K562 (cell line): ENCODE measurements around the gene AHCYL1.

Source experiments
- CBX3 ChIP-seq, 2 experiments: IDR thresholded peaks; 1 replicate in 1 of 2; 2 replicates in 1 of 2; pipeline ENCODE4 v1.6.1; 2012; ENCODE audit warnings: inconsistent platforms in 2 of 2, low read length in 2 of 2, borderline replicate concordance in 1 of 2, control low read depth in 1 of 2
- HMGN3 ChIP-seq: IDR thresholded peaks from 2 replicates; pipeline ENCODE4 v1.6.1; 2011; ENCODE audit warnings: borderline replicate concordance, low read depth, mild to moderate bottlenecking, mixed read lengths, low read length; ENCODE audit not compliant: insufficient read length; ENCODE audit errors: extremely low read depth
- NCOA4 ChIP-seq: fragments of 450-650 bp; IDR thresholded peaks from 2 replicates; pipeline ENCODE4 v1.6.1; 2018; ENCODE audit warnings: mild to moderate bottlenecking; ENCODE audit not compliant: partially characterized antibody
- SIN3A ChIP-seq, 2 experiments: fragments of 150-350 bp in 1 of 2; IDR thresholded peaks; 2 replicates each; pipeline ENCODE4 v1.6.1; 2011 to 2016; ENCODE audit warnings: borderline replicate concordance in 2 of 2, low read depth in 2 of 2, low read length in 2 of 2, mild to moderate bottlenecking in 2 of 2, moderate library complexity in 2 of 2; ENCODE audit not compliant: control insufficient read depth in 1 of 2
- THRB ChIP-seq: fragments of 450-650 bp; formaldehyde crosslinking; conservative IDR thresholded peaks from 2 replicates; pipeline ENCODE4 v1.4.0; 2022; ENCODE audit warnings: mild to moderate bottlenecking, missing genetic modification characterization
- ZBTB11 ChIP-seq, 3 experiments: fragments of 200-800 bp in 1 of 3; fragments of 250-450 bp in 1 of 3; fragments of 450-650 bp in 1 of 3; sonication (Bioruptor Pico) in 1 of 3; sonication (Bioruptor generic) in 1 of 3; formaldehyde crosslinking in 1 of 3; IDR thresholded peaks; 2 replicates each; pipeline versions ENCODE4 v1.6.1 to v1.8.0; 2016 to 2022; ENCODE audit warnings: mild to moderate bottlenecking in 2 of 3, missing genetic modification characterization in 2 of 3, missing compliant biosample characterization in 1 of 3, moderate library complexity in 1 of 3
- TF ChIP-seq, protein P1 (sequence below), 2 experiments: fragments of 450-650 bp in 1 of 2; sonication (generic) in 1 of 2; formaldehyde crosslinking in 1 of 2; IDR thresholded peaks in 1 of 2; conservative IDR thresholded peaks in 1 of 2; 2 replicates each; pipeline versions ENCODE4 v1.6.1 to v1.8.1; 2016 to 2023; ENCODE audit warnings: mild to moderate bottlenecking in 2 of 2, moderate library complexity in 2 of 2, inconsistent platforms in 1 of 2, missing genetic modification reagents in 1 of 2
- TF ChIP-seq, protein P2 (sequence below), 3 experiments: IDR thresholded peaks in 2 of 3; conservative IDR thresholded peaks in 1 of 3; 2 replicates each; pipeline ENCODE4 v1.5.1; 2011 to 2012; ENCODE audit warnings: low read length in 3 of 3, mild to moderate bottlenecking in 3 of 3, control low read depth in 2 of 3, improper control_type of control experiment in 1 of 3, inconsistent platforms in 1 of 3, low read depth in 1 of 3, mixed read lengths in 1 of 3, moderate library complexity in 1 of 3; ENCODE audit not compliant: insufficient read depth in 2 of 3

- no peak for TF ChIP-seq HMGN3
- no peak for TF ChIP-seq SIN3A (IDR thresholded peaks at IDR 0.05; ENCODE audit: borderline replicate concordance in 2 of 2, control insufficient read depth in 1 of 2, low read depth in 2 of 2, low read length in 2 of 2)
- TF ChIP-seq, protein P1, sequence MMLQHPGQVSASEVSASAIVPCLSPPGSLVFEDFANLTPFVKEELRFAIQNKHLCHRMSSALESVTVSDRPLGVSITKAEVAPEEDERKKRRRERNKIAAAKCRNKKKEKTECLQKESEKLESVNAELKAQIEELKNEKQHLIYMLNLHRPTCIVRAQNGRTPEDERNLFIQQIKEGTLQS (IDR thresholded peaks at IDR 0.05): no peak
- TF ChIP-seq, protein P1 (CRISPR knock-in tag; conservative IDR thresholded peaks at IDR 0.05): no peak
- TF ChIP-seq THRB (CRISPR knock-in tag): no peak
- TF ChIP-seq NCOA4: no peak
- TF ChIP-seq CBX3 (IDR thresholded peaks at IDR 0.05; ENCODE audit: borderline replicate concordance in 1 of 2, low read length in 2 of 2): no peak
- no peak for TF ChIP-seq ZBTB11 (CRISPR knock-in tag; IDR thresholded peaks at IDR 0.05)
- TF ChIP-seq, protein P2, sequence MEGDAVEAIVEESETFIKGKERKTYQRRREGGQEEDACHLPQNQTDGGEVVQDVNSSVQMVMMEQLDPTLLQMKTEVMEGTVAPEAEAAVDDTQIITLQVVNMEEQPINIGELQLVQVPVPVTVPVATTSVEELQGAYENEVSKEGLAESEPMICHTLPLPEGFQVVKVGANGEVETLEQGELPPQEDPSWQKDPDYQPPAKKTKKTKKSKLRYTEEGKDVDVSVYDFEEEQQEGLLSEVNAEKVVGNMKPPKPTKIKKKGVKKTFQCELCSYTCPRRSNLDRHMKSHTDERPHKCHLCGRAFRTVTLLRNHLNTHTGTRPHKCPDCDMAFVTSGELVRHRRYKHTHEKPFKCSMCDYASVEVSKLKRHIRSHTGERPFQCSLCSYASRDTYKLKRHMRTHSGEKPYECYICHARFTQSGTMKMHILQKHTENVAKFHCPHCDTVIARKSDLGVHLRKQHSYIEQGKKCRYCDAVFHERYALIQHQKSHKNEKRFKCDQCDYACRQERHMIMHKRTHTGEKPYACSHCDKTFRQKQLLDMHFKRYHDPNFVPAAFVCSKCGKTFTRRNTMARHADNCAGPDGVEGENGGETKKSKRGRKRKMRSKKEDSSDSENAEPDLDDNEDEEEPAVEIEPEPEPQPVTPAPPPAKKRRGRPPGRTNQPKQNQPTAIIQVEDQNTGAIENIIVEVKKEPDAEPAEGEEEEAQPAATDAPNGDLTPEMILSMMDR (IDR thresholded peaks at IDR 0.05 in 2 of 3, conservative IDR thresholded peaks at IDR 0.05 in 1 of 3; ENCODE audit: insufficient read depth in 2 of 3, low read depth in 1 of 3, low read length in 3 of 3): no peak
Measured at GRCh38 chr1:110062612-110063011, 78.0 kb downstream of the AHCYL1 start.
